NCI-H1048 (cell line): ENCODE measurements around the gene SAP30BP.
A peak's percentile ranks its signal among the peaks of the same experiment; 100 is the strongest.

Source experiments
- DNase-seq: peaks from one replicate; lab custom pipeline; 2025; lab: John Stamatoyannopoulos, UW

SAP30BP gene

GRCh38 chr17:75740631-75741077, 73.5 kb downstream of the SAP30BP start:
- no peak for DNase-seq

GRCh38 chr17:75742337-75742736, 75.2 kb downstream of the SAP30BP start:
- DNase-seq, result no peak

DNA sequence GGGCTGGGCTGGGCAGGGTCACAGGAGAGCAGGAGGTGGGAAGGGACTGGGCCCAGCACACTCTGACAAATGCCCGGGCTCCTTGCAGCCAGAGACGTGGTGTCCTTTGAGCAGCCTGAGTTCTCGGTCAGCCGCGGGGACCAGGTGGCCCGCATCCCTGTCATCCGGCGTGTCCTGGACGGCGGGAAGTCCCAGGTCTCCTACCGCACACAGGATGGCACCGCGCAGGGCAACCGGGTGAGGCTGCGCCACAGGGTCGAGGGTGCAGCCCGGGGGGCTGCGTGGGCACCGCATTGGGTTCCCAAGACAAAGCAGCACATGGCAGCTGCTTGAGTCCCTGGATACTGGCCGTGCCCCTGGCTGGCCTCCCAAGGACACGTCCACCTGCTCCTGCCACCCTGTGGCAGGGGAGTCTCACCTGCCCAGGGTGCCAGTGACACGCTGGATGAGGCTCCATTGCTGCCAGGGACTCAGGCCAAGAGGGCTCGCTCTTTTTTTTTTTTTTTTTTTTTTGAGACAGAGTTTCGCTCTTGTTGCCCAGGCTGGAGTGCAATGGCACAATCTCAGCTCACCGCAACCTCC, 76.6 kb downstream of the SAP30BP start:
- DNase-seq, result no peak

DNA sequence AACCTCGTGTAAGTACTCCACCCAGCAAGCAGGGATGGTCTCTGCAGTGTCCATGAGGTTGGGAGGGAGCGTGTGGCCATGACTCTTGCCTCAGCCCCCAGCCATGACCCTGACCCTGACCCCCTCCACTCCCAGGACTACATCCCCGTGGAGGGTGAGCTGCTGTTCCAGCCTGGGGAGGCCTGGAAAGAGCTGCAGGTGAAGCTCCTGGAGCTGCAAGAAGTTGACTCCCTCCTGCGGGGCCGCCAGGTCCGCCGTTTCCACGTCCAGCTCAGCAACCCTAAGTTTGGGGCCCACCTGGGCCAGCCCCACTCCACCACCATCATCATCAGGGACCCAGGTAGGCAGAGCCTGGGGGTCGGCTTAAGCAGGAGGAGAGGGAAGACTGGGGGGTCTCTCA, 81.6 kb downstream of the SAP30BP start:
- DNase-seq, result no peak

- peak; percentile 35 for DNase-seq
Measured at GRCh38 chr17:75749545-75750389, 82.6 kb downstream of the SAP30BP start.

- no peak for DNase-seq
Measured at GRCh38 chr17:75750661-75751423, 83.7 kb downstream of the SAP30BP start.

DNA sequence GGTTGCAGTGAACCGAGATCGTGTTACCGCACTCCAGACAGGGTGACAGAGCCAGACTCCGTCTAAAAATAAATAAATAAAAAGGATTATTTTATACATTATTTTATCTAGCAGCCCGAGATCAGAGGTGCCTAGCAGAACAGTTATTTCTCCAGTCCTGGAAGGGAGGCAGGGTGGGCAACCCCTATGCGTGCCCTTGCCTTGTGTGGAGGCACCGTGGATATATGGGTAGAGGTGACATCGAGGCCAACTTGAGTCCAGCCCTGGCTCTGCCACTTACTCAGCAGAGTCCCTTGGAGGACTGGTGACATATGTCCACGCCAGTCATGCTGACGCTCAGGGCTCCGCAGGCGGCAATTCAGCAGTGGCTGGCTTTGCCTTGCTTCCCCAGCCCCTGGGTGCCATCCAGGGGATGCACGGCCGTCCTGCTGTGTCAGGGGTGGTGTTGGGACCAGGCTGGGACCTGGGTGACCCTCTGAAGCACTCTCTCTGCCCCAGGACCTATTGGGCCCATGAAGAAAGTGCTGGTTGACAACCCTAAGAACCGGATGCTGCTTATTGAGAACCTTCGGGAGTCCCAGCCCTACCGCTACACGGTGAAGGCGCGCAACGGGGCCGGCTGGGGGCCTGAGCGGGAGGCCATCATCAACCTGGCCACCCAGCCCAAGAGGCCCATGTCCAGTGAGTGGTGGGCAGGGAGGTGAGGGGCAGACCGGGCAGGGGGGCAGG, 84.7 kb downstream of the SAP30BP start:
- no peak for DNase-seq

DNA sequence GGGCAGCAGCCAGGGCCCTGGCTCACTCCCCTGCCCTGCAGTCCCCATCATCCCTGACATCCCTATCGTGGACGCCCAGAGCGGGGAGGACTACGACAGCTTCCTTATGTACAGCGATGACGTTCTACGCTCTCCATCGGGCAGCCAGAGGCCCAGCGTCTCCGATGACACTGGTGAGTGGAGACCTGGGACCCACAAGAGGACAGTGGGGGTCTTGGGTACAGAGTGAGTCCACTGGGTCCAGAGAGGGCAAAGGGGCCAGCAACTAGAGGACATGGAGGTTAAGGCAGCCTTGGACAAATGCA, 85.2 kb downstream of the SAP30BP start:
- DNase-seq, result no peak

DNA sequence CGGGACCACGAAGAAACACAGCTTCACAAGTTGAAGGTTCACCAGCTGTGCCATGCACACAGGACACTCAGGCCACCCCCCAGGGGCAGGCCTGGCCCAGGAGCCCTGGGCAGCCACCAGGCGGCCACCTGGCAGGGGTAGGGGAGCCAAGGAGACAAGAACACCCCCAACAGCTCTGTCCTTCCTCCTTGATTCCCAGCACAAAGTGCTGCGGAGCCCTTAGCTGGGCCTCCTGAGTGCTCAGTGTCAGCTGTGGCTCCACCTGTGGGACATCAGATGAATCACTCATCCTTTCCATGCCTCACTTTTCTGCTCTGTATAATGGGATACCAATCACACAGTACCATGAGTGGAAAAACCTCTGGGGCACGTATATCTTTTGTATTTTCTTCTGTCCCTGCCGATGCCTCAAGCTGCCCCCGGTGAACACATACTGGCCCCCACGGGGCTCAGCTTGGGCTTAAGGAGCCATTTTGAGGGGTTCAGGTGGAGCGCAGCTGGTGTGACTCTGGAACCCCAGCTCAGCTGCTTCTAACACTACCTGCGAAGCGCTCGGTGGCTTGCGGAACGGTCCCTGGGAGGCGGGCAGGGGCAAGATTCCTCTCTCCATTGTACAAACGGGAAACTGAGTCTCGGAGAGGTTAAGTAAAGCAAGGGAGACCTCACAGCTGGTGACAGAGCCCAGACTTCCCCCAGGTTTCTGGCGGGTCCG, 85.8 kb downstream of the SAP30BP start:
- DNase-seq, result no peak

DNA sequence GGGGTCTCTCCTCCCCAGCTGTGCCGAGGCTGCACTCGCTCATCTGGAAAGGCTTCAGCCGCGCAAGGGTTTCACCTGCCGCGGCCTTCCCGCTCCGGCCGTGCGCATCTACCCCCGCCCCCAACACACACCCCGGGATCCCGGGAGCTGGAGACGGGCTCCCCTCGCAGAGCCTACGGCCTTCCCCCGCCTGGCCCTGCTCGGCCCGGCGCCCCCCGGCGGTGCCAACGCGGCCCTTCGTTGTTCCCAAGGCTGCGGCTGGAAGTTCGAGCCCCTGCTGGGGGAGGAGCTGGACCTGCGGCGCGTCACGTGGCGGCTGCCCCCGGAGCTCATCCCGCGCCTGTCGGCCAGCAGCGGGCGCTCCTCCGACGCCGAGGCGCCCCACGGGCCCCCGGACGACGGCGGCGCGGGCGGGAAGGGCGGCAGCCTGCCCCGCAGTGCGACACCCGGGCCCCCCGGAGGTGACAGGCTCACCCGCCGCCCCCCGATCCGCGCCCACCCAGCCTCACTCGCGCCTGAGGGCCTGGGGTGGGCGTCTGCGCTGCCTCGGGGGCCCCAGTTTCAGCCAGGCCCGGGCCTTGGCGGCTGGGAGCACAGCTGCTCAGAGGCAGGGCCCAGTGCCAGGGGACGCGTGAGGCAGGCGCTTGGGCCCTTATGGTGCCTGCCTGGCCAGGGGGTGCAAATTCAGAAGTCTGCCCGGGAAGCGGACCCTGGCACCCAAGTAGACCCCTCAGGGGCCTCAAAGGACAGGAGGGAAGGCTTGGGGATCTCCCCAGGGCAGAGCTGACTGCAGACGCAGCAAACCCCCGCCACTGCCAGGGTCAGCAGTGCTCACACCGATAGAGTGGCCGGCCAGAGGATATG, 86.6 kb downstream of the SAP30BP start:
- DNase-seq, result no peak

- DNase-seq, result no peak
Measured at GRCh38 chr17:75754378-75755204, 87.5 kb downstream of the SAP30BP start.

- DNase-seq, result no peak
Measured at GRCh38 chr17:75755205-75755901, 88.2 kb downstream of the SAP30BP start.

DNA sequence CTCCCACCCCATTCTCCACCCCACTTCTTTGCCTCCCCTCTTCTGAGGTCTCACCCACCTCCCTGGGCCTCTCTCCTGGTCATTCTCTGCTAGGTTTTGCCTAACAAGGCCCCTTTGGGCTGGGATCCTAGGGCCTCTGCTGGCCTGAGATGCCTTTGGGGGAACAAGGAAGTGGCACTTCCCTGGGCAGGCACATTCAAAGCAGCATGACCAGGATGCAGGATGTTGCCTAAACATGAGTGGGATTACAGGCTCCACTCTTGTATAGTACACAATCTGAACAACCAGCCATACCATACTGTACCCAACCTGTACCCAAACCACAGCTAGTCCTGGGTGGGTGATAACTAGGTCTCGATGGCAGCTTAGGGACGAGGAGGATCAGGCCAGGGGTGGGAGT, 88.9 kb downstream of the SAP30BP start:
- no peak for DNase-seq

GRCh38 chr17:75756451-75757085, 89.4 kb downstream of the SAP30BP start:
- no peak for DNase-seq

DNA sequence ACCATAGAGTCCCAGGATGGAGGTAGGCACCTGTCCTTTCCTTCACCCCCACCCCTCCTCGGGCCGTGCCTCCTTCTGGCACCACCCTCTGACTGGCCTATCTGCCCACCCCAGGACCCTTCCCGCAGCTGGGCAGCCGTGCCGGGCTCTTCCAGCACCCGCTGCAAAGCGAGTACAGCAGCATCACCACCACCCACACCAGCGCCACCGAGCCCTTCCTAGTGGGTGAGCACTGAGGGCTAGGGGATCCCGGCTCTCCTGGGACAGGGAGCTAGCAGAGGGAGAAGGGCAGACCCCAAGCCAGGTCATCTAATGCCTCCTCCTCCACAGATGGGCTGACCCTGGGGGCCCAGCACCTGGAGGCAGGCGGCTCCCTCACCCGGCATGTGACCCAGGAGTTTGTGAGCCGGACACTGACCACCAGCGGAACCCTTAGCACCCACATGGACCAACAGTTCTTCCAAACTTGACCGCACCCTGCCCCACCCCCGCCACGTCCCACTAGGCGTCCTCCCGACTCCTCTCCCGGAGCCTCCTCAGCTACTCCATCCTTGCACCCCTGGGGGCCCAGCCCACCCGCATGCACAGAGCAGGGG, 90.0 kb downstream of the SAP30BP start:
- no peak for DNase-seq
